CD4-positive, alpha-beta T cell treated with Interferon gamma for 1 hour (primary cell): ENCODE data around the gene TEDC2.

Experiments
- DNase-seq: peaks from one replicate; pipeline ENCODE4 v3.0.0-alpha.2; 2020

TEDC2 gene

DNA sequence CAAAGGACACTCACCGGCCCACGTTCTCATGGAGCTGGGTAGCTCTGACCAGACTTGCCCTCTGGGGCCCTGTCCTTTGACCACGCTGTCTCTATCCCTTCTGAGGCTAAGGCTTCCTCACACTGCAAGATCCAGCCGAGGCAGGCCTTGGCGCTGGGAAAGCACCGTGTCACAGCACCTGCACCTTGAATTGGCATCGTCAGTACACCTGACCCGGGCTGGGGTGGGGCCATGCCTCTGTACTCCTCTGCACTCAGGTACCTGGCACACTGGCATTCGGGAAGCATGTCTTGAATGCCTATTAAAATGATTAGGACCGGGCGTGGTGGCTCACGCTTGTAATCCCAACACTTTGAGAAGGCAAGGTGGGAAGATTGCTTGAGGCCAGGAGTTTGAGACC lies 21.0 kb downstream of the TEDC2 start:
- DNase-seq: no peak

DNA sequence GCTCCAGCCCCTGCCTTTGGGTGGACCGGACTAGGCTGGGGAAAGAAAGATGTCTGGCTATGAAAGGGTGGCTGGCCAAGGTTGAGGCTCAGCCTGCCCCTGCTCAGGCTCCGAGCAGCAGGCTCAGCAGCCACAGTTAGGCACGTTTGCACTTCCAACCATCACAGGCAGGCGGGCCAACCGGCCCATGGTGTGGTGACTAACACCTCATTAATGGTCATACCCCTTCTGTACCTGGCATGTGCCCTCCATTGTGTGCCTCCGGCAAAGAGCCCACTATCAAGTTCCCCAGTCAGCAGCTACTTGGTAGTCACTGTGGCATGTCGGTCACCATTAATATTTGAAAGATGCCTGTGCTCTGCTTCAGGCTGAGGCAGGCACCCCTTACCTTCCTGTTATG lies 21.8 kb downstream of the TEDC2 start:
- no peak for DNase-seq

DNA sequence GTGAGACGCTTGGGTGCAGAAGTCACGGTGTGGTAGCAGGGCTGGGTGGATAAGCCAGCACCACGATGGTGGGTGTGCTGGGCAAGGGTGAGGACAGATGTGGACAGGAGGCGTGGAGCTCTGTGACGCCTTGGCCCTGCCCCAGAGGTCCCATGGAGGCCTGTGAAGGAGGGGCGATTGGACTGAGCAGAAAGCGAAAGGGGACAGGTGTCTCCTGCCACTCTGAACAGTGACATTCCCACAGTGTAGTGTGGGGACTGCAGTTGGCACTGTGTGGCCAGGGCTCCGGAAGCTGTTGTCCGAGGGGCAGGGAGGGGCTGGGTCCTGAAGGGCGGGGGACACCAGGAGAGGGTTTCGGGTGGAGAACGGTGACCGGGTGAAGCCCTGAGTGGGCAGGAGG lies 22.3 kb downstream of the TEDC2 start:
- no peak for DNase-seq

- no peak for DNase-seq
Observed at GRCh38 chr16:2482708-2483534, 23.0 kb downstream of the TEDC2 start.

- no peak for DNase-seq
Observed at GRCh38 chr16:2483939-2484897, 24.3 kb downstream of the TEDC2 start.

- DNase-seq: no peak
Observed at GRCh38 chr16:2484898-2485508, 25.1 kb downstream of the TEDC2 start.

- DNase-seq: no peak
Observed at GRCh38 chr16:2485811-2486507, 26.1 kb downstream of the TEDC2 start.

DNA sequence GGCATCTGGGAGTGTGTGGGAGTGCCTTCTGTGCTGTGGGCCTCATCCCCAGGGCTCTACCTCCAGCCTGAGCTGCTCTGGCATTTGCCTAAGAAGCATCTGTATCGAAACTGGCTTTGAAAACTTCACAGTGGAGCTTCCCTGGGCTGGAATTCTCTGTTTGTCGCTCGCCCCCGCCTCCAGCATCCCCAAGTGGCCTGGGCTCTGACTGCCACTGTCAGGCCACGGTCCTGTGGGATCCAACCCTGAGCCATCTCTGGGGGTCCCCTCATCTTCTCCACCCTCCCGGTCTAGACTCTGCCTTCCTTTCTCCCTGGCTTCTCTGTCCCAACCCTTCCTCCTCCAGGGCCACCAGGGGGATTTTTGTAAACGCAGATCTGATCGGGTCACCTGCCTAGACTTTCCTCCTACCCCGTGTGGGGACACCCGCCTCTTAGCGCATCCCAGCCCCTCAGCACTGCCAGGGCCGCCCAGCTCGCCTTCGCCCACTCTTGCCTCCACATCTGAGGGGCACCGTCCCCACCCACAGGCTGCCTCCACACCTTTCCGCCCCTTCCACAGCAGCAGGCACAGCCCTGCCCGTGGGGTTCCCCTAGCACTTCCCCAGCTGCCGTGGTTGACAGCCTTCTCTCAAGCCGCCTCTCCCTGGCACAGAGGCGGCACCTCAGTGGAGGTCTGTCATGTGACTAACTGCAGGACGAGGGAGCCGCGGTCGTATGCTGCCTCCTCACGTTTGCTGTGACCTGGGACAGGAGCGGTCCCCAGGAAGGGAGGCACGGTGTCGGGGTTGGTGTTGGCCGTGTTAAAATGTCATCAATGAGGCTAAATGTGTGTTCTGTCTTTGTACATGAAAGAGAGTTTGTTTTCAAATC lies 27.0 kb downstream of the TEDC2 start:
- peak; percentile 88 for DNase-seq

GRCh38 chr16:2487517-2487842 lies 27.6 kb downstream of the TEDC2 start:
- no peak for DNase-seq

GRCh38 chr16:2487903-2488531 lies 28.1 kb downstream of the TEDC2 start:
- peak; percentile 24 for DNase-seq

DNA sequence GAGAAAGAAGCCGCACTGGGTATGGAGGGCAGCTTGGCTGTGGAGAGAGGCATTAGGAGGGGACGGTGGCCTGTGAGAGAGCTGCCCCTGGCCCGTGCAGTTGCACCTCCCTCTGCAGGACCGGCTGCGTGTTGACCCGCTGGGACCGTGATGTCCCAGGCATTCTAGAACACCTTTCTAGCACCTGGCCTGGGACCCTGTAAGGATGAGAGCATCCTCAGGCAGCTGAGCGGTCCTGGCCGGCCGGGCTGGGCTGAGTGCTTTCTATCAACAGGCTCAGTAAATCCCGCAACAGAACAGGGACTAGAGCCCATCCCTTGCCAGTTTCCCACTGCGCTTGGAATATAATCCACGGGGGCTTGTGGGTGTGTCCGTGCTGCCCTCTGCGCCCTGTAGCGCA lies 29.7 kb downstream of the TEDC2 start:
- no peak for DNase-seq

GRCh38 chr16:2490190-2491105 lies 30.5 kb downstream of the TEDC2 start:
- DNase-seq: no peak

- DNase-seq: no peak
Observed at GRCh38 chr16:2492292-2492691, 32.4 kb downstream of the TEDC2 start.

GRCh38 chr16:2493605-2494004 lies 33.7 kb downstream of the TEDC2 start:
- no peak for DNase-seq

DNA sequence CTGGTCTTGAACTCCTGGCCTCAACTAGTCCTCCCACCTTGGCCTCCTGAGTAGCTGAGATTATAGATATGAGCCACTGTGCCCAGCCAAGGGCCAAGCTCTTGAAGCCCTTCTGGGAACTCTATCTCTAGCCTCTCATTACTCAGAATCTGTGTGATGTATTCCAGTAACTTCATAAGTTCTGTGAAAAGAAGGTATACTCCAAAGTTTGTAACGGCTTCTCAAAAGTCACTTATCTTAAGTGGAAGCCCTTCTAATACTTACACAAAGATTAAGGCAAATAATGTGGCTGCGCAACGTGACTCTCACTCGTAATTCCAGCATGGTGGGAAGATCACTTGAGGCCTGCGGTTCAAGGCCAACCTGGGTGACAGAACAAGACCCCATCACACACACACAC lies 34.7 kb downstream of the TEDC2 start:
- DNase-seq: no peak

- no peak for DNase-seq
Observed at GRCh38 chr16:2495041-2495440, 35.1 kb downstream of the TEDC2 start.

DNA sequence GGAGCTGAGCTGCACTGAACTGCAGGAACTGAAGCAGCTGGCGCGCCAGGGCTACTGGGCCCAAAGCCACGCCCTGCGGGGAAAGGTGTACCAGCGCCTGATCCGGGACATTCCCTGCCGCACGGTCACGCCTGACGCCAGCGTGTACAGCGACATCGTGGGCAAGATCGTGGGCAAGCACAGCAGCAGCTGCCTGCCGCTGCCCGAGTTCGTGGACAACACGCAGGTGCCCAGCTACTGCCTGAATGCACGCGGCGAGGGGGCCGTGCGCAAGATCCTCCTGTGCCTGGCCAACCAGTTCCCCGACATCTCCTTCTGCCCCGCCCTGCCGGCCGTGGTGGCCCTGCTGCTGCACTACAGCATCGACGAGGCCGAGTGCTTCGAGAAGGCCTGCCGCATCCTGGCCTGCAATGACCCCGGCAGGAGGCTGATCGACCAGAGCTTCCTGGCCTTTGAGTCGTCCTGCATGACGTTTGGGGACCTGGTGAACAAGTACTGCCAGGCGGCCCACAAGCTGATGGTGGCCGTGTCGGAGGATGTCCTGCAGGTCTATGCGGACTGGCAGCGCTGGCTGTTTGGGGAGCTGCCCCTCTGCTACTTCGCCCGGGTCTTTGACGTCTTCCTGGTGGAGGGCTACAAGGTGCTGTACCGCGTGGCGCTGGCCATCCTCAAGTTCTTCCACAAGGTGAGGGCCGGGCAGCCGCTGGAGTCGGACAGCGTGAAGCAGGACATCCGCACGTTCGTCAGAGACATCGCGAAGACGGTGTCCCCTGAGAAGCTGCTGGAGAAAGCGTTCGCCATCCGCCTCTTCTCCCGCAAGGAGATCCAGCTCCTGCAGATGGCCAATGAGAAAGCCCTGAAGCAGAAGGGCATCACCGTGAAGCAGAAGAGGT lies 36.6 kb downstream of the TEDC2 start:
- no peak for DNase-seq

DNA sequence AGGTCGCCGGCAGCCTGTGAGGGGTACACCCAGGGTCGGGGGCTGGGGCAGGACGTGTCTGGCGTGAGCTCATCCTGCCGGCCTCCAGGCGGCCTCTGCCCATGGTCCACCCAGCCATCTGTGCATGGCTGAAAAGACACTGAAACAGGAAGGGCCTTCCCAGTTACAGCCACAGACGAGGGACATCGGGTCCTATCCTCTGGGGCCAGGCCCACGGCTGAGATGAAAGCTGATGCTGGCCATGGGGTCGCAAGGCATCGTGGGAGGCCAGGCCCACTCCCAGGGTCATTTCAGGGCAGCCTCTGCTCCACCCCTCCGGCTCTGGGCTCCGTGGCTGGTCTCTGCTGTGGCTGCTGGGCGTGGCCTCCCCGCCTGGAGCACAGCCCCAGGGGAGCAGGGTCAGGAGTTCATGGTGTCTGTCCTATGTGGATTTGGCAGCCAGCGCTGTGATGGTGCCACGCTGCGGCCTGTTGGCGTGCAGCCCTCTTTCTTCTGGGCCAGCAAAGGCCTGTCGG lies 37.3 kb downstream of the TEDC2 start:
- no peak for DNase-seq
